Kidney (tissue), 14 donors: ENCODE data around the gene MRGPRX3. TPM values are rescaled to one million over a fixed set of nuclear protein-coding genes. Genes with fewer than 3 reads are reported as not detected.

Experiments
- DNase-seq, 5 donors: peaks; one replicate each; pipeline ENCODE4 v3.0.0-alpha.2; 2013 to 2020
- FAIRE-seq: peaks from 2 replicates; lab custom pipeline; 2012; peaks lifted over from hg19 to GRCh38; lab: Jason Lieb, UNC
- H3K27ac ChIP-seq, 2 donors: one replicate each; pipeline ENCODE4 v1.7.0; 2013; ENCODE audit warnings: low read depth in 2 of 2, low read length in 2 of 2, inconsistent platforms in 1 of 2
- H3K27me3 ChIP-seq: one replicate; pipeline ENCODE4 v1.7.1; 2013; ENCODE audit warnings: low read length, inconsistent platforms; ENCODE audit not compliant: control insufficient read depth, insufficient read depth
- H3K36me3 ChIP-seq, 3 donors: one replicate each; pipeline versions ENCODE4 v1.7.0 to v1.7.1; 2013; ENCODE audit warnings: low read length in 3 of 3, control low read depth in 1 of 3, inconsistent platforms in 1 of 3; ENCODE audit not compliant: insufficient read depth in 3 of 3, control insufficient read depth in 2 of 3
- H3K4me1 ChIP-seq, 3 donors: one replicate each; pipeline versions ENCODE4 v1.7.0 to v1.7.1; 2013; ENCODE audit warnings: low read length in 3 of 3, inconsistent platforms in 1 of 3, low read depth in 1 of 3; ENCODE audit not compliant: control insufficient read depth in 2 of 3, insufficient read depth in 2 of 3
- H3K4me3 ChIP-seq, 3 donors: one replicate each; pipeline versions ENCODE4 v1.7.0 to v1.8.1; 2013; ENCODE audit warnings: low read length in 3 of 3, control low read depth in 1 of 3, inconsistent platforms in 1 of 3
- H3K9ac ChIP-seq, 3 donors: one replicate each; pipeline versions ENCODE4 v1.7.0 to v1.7.1; 2013; ENCODE audit warnings: low read length in 3 of 3, control low read depth in 1 of 3, inconsistent platforms in 1 of 3
- H3K9me3 ChIP-seq, 3 donors: one replicate each; pipeline versions ENCODE4 v1.7.0 to v1.7.1; 2013; ENCODE audit warnings: low read length in 3 of 3, control low read depth in 1 of 3, inconsistent platforms in 1 of 3; ENCODE audit not compliant: control insufficient read depth in 2 of 3, insufficient read depth in 1 of 3
- CTCF ChIP-seq: IDR thresholded peaks from 3 replicates; pipeline ENCODE4 v1.5.1; 2012; ENCODE audit warnings: mild to moderate bottlenecking, moderate library complexity, borderline replicate concordance; ENCODE audit not compliant: insufficient read depth; ENCODE audit errors: extremely low read depth
- intact Hi-C: fragments of 100-400 bp; cut with DNase I; formaldehyde crosslinking; loops from one replicate; pipeline ENCODE4 v1.11.1; 2022
- polyA plus RNA-seq: library from polyadenylated mRNA; stranded (reverse); fragments of 350-450 nt; fragmentation: Illumina TruSeq; extraction: RNeasy Lipid Tissue Mini Kit (QIAGEN cat#74804); gene quantifications from one replicate; pipeline ENCODE4 v1.2.3, GENCODE V29; 2014; ENCODE audit warnings: low read depth, low replicate concordance; ENCODE audit not compliant: insufficient read depth
- total RNA-seq: library from RNA; stranded (reverse); fragmentation: NEBNext Ultra II Directional; extraction: Animal tissue kit (Norgen Biotek cat#: 25700); gene quantifications from one replicate; pipeline ENCODE4 v1.2.1, GENCODE V29; 2021
- donor health status: control.
- donor health status: control.
- donor health status: control.
- donor health status: control.
- donor health status: control.
- donor health status: DM: yes; HTN: yes; CAD: no.
- donor health status: Normal renal cell carcinoma (clear cell type).

MRGPRX3 gene
- total and polyA plus RNA-seq, 2 donors from 2014 or later = not detected

DNA sequence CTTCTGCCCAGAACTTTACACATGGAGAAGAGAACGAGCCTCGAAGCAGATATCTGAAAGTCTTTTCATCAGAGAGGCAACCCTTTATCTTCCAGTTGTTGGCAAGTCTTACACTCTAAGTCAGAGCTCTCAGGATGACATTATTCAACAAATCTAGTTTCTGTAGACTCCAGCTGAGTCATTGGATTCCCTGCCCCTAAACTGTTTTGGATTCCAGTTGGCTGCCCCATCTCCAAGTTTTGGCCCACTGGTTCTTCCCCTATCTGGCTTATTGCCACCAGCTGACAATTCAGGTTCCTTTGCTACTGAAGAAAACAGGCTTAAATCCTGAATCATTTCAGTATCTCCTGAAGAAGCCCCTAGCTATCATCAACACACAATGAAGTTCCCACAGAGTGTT lies 40.6 kb upstream of the MRGPRX3 start:
- Histone ChIP-seq H3K4me1 (no peaks in the 10 kb centered on the region), H3K36me3 (peaks cover 12 to 34% (median 15%) of the 10 kb centered on the region in 3 donors), H3K4me3 (no peak overlapping the region), H3K27me3 (no peaks in the 10 kb centered on the region), H3K9me3 (no peaks in the 10 kb centered on the region), H3K9ac (no peak overlapping the region), H3K27ac (no peak overlapping the region)
- no peak for FAIRE-seq
- no peak for TF ChIP-seq CTCF
- no peak for DNase-seq
- intact Hi-C loops = no loop called here

DNA sequence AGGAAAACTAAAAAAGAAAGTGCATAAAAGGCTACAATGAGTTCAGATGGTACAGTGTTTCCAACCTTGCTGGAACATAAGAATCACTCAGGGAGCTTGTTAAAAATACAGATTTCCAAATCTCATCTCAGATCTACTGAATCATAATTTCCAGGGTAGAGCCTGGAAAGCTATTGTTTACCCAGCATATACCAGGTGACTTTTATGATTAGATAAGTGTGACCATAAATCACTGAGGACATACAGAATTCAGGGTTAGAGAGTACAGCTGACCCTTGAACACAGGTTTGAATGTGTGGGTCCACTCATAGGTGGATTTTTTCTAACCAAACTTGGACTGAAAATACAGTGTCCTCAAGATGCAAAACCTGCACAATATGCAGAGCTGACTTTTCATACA lies 38.4 kb upstream of the MRGPRX3 start:
- peaks cover 9 to 24% (median 10%) of the 10 kb centered on the region in 3 donors for H3K36me3 ChIP-seq
- H3K4me1 ChIP-seq = no peaks in the 10 kb centered on the region
- H3K27me3 ChIP-seq = no peaks in the 10 kb centered on the region
- TF ChIP-seq CTCF = no peak
- no peaks in the 10 kb centered on the region for H3K9me3 ChIP-seq
- DNase-seq (no peak), FAIRE-seq (no peak)
- H3K9ac ChIP-seq = no peak overlapping the region
- intact Hi-C loops = no loop called here
- no peak overlapping the region for H3K27ac ChIP-seq
- no peak overlapping the region for H3K4me3 ChIP-seq

- DNase-seq (no peak), FAIRE-seq (no peak)
- Histone ChIP-seq H3K9me3 (no peaks in the 10 kb centered on the region), H3K27me3 (no peaks in the 10 kb centered on the region), H3K27ac (no peak overlapping the region), H3K36me3 (peaks cover 0 to 7% (median 3%) of the 10 kb centered on the region in 3 donors), H3K4me1 (peaks cover 0 to 4% (median 0%) of the 10 kb centered on the region in 3 donors), H3K9ac (no peak overlapping the region), H3K4me3 (no peak overlapping the region)
- intact Hi-C loops = no loop called here
- no peak for TF ChIP-seq CTCF
These were observed 31.3 kb upstream of the MRGPRX3 start for GRCh38 chr11:18100926-18101656.
